HUDEP-2 (cell line): ENCODE results near the gene TIFAB.
A peak's percentile ranks its signal among the peaks of the same experiment; 100 is the strongest.

Experiments
- DNase-seq, 76 experiments: peaks; one replicate each; lab custom pipeline; 2025; ENCODE audit not compliant: unreplicated experiment in 76 of 76; lab: John Stamatoyannopoulos, UW

TIFAB gene

GRCh38 chr5:135482381-135482933, 30.3 kb upstream of the TIFAB start:
- DNase-seq = peak in 68 of 76 experiments; percentile 4 to 84 (median 59)

DNA sequence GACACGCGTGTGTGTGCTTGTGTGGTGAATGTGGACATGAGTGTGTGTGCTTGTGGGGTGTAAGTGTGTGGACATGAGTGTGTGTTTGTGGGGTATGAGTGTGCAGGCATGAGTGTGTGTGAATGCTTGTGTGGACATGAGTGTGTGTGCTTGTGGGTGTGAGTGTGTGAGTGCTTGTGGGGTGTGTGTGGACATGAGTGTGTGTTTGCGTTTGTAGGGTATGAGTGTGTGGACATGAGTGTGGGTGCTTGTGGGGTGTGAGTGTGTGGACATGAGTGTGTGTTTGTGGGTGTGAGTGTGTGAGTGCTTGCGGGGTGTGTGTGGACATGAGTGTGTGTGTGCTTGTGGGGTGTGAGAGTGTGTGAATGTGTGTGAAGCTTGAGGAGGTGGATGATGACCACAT, 29.8 kb upstream of the TIFAB start:
- no peak for DNase-seq

DNA sequence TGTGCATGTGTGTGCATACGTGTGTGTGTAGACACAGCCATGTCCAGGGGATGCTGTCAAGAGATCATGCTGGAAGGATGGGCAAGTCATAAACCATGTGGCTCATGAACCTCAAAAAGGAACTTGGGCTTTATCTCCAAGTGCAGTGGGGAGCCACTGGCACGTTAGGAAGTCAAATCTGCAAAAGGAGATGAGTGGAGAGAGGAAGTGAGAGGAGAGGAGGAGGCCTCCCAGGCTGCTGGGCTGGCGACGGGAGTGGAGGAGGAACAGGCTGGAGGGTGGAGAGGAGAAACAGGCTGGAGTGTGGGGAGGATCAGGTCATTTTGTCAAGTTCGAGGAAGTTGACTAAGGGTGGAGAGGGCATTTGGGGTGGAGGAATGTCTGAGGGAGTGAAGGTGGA, 29.2 kb upstream of the TIFAB start:
- DNase-seq = peak in 48 of 76 experiments; percentile 8 to 60 (median 26)

DNA sequence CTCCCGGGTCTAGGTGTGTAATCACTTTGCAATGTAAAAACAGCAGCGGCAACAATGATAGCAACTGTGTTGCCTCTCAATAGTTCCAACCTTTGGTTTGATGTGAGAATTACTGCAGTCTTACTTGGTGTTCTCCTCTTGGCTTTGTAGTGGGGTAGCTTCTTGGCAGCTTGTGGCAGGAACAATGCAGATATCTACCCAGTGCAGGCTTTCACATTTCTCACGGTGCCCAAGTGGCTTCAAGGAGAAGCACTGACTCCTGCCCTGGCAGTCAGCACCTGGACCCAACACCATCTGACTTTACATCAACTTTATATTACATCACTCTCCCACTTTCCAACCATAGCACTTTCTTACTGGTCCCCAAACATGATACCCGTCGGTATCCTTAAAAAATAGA, 28.4 kb upstream of the TIFAB start:
- DNase-seq = peak in 27 of 76 experiments; percentile 4 to 59 (median 22)

DNA sequence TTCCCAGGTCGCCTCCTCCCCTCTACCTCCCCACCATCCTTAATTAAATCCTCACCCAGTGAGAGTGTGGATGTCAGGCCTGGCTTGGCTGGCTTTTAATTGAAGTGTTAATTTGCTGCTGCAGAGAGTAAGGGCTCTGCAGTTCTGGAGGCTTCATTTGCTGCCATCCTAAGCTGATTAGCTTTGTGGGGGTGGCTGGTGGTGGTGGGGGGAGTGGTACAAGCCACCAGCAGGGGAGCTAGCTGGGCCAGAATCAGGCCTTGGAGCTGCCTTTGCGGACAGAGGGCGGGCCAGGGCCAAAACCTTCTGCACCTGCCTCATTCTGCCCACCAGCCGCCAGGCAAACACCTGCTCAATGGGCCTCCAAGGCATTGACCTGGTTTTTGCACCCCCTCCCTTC, 26.8 kb upstream of the TIFAB start:
- DNase-seq = peak in 9 of 76 experiments; percentile 8 to 29 (median 15)

DNA sequence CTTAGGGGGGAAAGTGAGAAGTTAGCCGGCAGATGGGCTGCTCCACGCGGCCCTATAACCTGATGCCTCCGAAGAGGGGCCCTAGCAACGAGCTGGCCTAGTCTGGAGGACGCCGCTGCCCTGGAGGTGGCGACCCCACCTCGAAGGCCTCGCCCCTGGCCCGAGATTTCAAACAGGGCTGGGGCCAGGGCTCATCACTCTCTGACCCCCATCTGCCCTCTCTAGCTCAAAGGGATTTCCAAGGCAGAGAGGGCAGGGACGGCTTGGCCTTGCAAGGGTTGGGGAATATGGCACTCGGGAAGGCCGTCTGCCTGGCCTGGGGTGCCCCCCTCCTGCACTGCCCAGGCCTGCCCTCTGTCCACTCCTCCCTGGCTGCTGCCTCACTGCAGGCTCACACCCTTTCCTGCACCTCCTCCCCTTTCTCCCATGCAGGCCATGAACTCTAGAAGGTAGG, 25.5 kb upstream of the TIFAB start:
- DNase-seq = peak in 13 of 76 experiments; percentile 13 to 45 (median 23)

DNA sequence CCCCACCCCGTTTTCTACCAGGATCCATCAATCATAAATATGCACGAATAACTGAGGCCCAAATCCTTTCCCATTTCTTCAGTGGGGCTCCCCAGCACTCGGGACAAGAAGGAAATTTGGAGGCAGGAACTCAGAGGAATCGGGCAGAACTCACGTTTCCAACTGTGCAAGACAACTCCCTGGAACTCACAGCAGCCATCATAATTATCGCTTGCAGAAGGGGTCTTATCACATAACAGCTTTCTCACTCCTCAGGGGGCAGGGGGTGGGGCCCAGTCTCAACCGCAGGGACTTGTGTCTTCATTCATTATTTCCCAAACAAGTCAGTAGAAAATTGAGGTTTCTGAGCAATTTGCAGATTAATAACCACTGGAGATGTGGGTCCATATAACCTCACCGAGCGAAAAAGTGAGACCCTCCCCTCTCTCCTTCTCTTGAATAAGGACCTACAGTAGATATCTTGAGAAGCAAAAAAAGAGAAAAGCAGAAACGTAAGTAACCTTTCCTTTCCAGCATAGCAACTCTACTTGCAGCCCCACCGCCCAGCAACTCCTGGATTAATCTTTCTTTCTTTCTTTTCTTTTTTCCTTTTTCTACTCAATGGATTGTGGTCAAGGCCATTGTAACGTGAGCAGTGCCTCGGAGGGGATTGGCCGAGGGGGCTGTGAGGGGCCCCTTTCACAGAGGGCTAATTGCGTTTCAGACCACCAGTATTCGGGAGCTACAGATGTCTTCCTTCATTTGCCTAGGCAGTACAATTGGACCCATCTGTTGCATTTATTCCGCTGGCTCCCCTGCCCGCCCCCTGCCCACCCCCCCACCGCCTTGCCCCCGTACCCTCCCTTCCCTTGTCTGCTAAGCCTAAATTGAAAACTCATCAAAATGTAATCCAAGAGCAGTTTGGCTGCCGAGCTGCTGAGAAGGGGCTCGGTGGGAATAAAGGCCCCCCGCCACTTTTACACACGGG, 24.7 kb upstream of the TIFAB start:
- DNase-seq = peak in 64 of 76 experiments; percentile 9 to 75 (median 56)

DNA sequence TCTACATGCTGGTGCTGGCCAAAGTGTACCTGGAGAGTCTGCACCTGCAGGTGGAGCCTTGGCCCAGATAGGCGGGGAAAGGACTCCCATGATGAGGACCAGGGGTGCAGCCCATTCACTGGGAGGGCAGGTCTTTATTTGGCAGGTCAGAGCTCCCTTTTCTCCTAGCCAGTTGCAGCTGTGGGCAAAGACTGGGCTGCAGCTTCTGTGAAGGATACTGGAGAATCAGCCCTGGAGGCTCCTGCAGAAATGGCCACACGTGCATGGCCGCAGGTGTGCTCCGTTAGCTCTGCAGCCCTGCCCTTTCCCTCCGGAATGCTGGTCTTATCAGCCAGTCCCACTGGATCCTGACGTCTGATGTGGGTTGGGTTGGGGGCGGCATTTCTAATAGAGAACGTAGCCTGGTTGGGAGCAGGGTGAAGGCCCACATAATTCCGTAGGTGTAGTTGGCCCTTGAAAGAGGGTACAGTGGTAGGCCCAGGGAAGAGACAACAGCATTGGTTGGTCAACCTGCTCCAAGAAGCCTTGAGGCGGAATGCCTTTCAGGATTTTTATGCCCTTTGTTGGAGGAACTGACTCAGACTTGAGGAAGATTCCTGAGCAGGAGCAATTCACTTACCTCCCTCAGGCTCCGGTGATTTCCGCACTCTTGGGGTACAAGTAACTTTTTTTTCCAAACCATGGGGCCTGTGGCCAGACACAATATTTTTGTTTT, 22.0 kb upstream of the TIFAB start:
- no peak for DNase-seq

DNA sequence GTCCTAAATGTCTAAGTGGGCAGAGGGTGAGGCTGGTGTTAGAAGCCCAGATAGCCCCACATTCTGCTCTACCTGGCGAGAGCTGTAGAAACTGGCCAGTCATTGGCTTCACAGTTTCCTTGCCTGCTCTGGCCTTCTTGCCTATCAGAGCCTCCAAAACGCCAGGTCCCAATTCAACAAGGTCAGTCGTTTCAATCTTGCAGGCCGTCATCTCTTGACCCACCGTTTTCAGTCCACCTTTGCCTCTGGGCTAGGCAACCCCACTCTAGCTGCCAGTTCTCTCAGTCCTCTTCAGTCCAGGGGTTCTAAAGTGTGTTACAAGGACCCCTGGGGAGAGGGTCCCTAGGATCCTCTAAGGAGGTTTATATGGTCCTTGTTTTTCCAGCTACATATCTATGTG, 20.0 kb upstream of the TIFAB start:
- no peak for DNase-seq

DNA sequence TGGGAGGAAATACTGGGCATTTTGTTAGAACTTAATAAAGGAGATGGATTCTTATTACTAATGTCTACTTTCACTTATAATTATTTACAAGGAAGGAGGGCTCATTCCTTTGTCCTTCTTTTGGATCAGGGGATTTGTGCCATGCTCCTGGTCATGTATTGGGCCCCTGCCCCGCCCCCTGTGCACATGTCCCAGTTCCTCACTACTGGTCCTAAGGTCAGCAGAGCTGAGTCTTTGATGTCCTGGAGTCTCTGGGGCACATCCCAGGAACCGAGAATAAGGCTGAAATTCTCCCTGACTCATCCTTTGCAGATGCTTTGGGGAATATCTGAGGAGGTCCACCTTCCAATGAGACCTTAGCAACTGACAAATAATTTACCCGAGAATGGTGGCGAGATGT, 19.6 kb upstream of the TIFAB start:
- no peak for DNase-seq

- DNase-seq = no peak
These were observed 17.8 kb upstream of the TIFAB start for GRCh38 chr5:135469911-135470310.

DNA sequence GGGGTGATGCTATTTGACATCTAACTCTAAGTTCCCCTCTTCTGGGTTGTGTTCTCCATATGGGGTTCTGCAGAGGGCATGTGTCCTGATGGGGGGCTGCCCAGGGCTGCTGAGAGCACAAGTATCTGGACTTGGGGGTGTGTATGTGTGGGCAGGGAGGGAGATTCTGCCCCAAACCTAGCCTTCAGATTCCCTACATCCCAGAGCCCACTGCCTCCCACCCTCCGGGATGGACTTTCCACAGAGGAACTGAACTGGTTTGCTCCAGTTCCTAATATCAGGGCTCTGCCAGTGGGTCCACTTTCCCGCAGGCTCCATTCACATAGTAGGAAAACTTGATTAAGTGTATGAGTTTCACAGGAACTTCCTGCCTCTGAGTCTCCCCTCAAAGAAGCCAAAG, 16.4 kb upstream of the TIFAB start:
- no peak for DNase-seq

GRCh38 chr5:135467871-135468485, 15.8 kb upstream of the TIFAB start:
- DNase-seq = no peak

DNA sequence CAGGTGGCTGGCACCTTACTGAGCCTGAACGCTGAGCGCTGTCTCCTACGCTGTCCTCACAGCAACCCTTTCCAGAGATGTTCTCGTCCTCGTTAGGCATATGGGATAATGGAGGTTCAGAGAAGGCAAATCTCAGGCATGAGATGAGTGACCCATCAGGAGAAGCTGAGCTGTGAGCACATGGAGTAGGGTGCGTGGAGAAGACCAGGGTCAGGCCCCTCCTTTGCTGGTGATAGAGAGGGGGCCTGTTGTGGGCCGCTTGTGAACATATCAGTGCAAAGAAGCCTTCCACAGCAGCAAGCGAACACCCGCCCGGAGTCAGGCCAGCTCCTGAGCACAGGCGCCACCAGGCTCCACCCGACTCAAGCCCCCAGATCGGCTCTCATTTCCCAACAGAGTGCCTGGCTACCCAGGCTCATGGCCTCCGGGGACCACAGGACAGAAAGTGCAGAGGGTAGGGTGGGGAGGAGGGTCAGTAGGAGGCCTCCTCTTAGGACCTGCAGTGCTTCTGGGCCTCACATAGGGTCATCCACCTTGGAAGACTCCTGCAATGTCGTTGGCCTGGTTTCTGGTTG, 15.0 kb upstream of the TIFAB start:
- no peak for DNase-seq

DNA sequence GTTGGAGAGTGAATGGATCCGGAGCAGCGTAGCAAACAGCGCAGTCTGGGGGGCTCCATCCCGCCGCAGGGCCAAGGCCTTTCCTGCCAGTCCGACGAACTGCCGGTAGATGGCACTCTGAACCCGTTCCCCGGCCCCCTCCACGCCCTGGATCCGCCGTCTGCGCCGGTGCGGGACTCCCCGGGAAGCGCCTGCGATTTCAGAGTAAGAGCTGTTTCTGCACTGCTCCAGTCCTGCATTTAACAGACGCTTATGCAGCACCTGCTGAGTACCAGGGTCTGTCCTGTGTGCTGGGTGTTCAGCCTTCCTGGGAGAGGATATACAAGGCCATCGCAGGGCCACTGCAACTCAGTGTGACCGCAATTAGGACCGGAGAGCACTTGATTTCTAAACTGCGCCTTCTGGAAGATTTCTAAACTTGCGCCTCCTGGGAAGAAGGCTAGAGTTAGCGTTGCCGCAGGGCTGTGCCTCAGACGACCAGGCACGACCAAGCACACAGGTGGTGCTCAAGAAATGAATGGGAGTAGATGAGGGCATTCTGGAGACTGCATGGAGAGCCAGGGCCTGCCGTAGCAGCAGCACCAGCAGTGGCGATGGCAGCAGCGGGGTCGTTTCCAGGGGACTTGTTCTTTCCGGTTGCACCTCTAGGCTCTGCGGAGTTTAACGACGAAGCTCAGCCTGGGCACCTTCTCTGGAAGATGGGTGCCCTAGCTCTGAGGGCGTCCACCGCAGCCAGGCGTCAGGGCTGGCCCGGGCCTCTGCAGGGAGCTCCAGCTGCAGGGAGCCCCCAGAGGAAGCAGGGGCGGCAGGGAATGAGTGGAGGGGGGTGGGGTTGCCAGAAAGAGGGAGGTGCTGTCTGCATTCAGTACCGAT, 14.3 kb upstream of the TIFAB start:
- peak in 61 of 76 experiments; percentile 6 to 80 (median 54) for DNase-seq

DNA sequence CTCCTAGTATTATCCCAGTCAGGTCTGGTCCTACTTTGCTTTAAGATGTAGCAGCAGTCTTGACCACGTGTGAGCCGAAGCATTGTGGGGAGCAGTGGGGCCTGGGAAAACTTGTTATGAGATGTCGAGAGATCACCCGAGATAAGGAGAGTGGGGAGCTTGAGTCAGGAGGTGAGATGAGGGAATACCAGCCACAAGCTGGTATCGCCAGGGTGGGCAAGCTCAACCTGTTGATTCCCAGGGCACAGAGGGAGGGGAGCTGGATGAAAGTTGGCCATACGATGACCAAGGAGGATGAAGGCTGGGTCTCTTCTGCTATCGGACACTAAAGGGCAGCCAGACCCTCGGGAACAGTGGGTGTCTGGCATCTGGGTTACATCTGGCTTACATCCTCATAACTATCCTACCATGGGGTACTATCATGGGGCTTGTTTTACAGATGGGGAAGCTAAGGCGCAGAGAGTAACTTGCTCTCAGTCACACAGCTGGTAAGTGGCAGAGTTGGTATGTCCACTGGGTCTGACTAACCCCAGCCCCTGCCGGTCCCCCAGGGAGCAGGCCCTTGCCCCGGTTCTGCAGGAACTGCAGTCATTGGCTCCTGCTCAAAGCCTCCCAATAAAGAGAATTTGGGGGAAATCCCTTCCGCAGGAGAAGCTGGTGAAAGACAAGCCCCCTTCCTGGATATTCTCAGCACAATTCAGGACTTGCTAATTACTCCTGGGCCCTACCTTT, 13.4 kb upstream of the TIFAB start:
- DNase-seq = no peak

GRCh38 chr5:135462304-135462703, 10.2 kb upstream of the TIFAB start:
- DNase-seq = peak in 72 of 76 experiments; percentile 27 to 86 (median 67)

GRCh38 chr5:135461481-135462151, 9.5 kb upstream of the TIFAB start:
- no peak for DNase-seq
